ENCODE results near the gene RBMS2.
"Not testable (repeated sequence)": the region's sequence is repeated elsewhere in the genome, so short reads cannot be mapped to it uniquely, and the experiment has no call there.

- TF ChIP-seq CTCF (IDR thresholded peaks at IDR 0.05; ENCODE audit: low read length); EZH2 (IDR thresholded peaks at IDR 0.05; ENCODE audit: borderline replicate concordance, low read length): not testable (repeated sequence)
These were observed 55.6 kb downstream of the RBMS2 start for GRCh38 chr12:56577248-56577647.
